DOHH2 (cell line): Measurements from ENCODE around the gene FYCO1.

ENCODE experiments used
- EZH2phosphoT487 ChIP-seq: fragments of 200-600 bp; sonication (generic); IDR thresholded peaks from 2 replicates; pipeline ENCODE4 v1.6.1; 2017; ENCODE audit warnings: borderline replicate concordance, mild to moderate bottlenecking, antibody characterized with exemption, low read length, moderate library complexity, mixed read lengths
- TF ChIP-seq, protein P1 (sequence below): fragments of 200-600 bp; sonication (generic); IDR thresholded peaks from one replicate; pipeline ENCODE4 v1.5.1; 2014; ENCODE audit warnings: antibody characterized with exemption, mild to moderate bottlenecking, low read depth, low read length; ENCODE audit not compliant: poor library complexity, severe bottlenecking

- TF ChIP-seq, protein P1, sequence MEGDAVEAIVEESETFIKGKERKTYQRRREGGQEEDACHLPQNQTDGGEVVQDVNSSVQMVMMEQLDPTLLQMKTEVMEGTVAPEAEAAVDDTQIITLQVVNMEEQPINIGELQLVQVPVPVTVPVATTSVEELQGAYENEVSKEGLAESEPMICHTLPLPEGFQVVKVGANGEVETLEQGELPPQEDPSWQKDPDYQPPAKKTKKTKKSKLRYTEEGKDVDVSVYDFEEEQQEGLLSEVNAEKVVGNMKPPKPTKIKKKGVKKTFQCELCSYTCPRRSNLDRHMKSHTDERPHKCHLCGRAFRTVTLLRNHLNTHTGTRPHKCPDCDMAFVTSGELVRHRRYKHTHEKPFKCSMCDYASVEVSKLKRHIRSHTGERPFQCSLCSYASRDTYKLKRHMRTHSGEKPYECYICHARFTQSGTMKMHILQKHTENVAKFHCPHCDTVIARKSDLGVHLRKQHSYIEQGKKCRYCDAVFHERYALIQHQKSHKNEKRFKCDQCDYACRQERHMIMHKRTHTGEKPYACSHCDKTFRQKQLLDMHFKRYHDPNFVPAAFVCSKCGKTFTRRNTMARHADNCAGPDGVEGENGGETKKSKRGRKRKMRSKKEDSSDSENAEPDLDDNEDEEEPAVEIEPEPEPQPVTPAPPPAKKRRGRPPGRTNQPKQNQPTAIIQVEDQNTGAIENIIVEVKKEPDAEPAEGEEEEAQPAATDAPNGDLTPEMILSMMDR: no peak
- no peak for TF ChIP-seq EZH2phosphoT487
Observed at GRCh38 chr3:45887285-45887684, 108.3 kb downstream of the FYCO1 start.
